Measurements from ENCODE around the gene SERINC3. TPM values are rescaled to one million over a fixed set of nuclear protein-coding genes. Genes with fewer than 3 reads are reported as not detected.

SERINC3 gene
- polyA plus RNA-seq, 5 donors: 61.6 to 83.5 (median 73.0) TPM

- DNase-seq: no peak
Measured at GRCh38 chr20:44536175-44536574, 14.3 kb upstream of the SERINC3 start.

- DNase-seq: no peak
Measured at GRCh38 chr20:44533928-44534327, 12.1 kb upstream of the SERINC3 start.

GRCh38 chr20:44532981-44533331 is 11.1 kb upstream of the SERINC3 start:
- no peak for DNase-seq

- no peak for DNase-seq
Measured at GRCh38 chr20:44532259-44532980, 10.6 kb upstream of the SERINC3 start.

- DNase-seq: no peak
Measured at GRCh38 chr20:44528309-44528708, 6.4 kb upstream of the SERINC3 start.

- DNase-seq: no peak
Measured at GRCh38 chr20:44527716-44528199, 5.9 kb upstream of the SERINC3 start.

GRCh38 chr20:44526129-44526528 is 4.3 kb upstream of the SERINC3 start:
- no peak for DNase-seq

GRCh38 chr20:44523746-44524145 is 1.9 kb upstream of the SERINC3 start:
- no peak for DNase-seq

GRCh38 chr20:44522841-44523240 is 971 bp upstream of the SERINC3 start:
- no peak for DNase-seq

GRCh38 chr20:44520881-44521280 is 989 bp downstream of the SERINC3 start:
- DNase-seq: no peak

- DNase-seq: no peak
Measured at GRCh38 chr20:44518248-44518647, 3.6 kb downstream of the SERINC3 start.

- DNase-seq: no peak
Measured at GRCh38 chr20:44517454-44517853, 4.4 kb downstream of the SERINC3 start.

- DNase-seq: no peak
Measured at GRCh38 chr20:44516491-44516890, 5.4 kb downstream of the SERINC3 start.

GRCh38 chr20:44513871-44514270 is 8.0 kb downstream of the SERINC3 start:
- DNase-seq: no peak

GRCh38 chr20:44509762-44510161 is 12.1 kb downstream of the SERINC3 start:
- no peak for DNase-seq

GRCh38 chr20:44504402-44505307 is 17.2 kb downstream of the SERINC3 start:
- no peak for DNase-seq

- no peak for DNase-seq
Measured at GRCh38 chr20:44502968-44503367, 18.9 kb downstream of the SERINC3 start.

GRCh38 chr20:44501448-44501847 is 20.4 kb downstream of the SERINC3 start:
- DNase-seq: no peak

GRCh38 chr20:44500221-44500620 is 21.6 kb downstream of the SERINC3 start:
- DNase-seq: no peak

- no peak for DNase-seq
Measured at GRCh38 chr20:44497761-44498160, 24.1 kb downstream of the SERINC3 start.

- no peak for DNase-seq
Measured at GRCh38 chr20:44496976-44497375, 24.9 kb downstream of the SERINC3 start.

- no peak for DNase-seq
Measured at GRCh38 chr20:44495802-44496481, 25.9 kb downstream of the SERINC3 start.

All from right lung (tissue), 5 donors.